CD4-positive, alpha-beta T cell (primary cell): Measurements from ENCODE around the gene FBLN1. TPM values are rescaled to one million over a fixed set of nuclear protein-coding genes. Genes with fewer than 3 reads are reported as not detected.

Experiments
- ATAC-seq: fragments of 200-7000 bp; cut with Tn5 transposase; one replicate; pipeline ENCODE4 v1.10.0; 2022; ENCODE audit warnings: mild to moderate bottlenecking; ENCODE audit not compliant: poor library complexity
- CTCF ChIA-PET: fragments of 350-600 bp; sonication (Branson Sonifier 250); formaldehyde crosslinking; loops from one replicate; lab custom pipeline; 2021; ENCODE audit warnings: antibody characterized with exemption, inconsistent platforms; lab: Charles Lee
- POLR2A ChIA-PET: fragments of 350-600 bp; sonication (Branson Sonifier 250); formaldehyde crosslinking; loops from one replicate; lab custom pipeline; 2021; ENCODE audit warnings: antibody characterized with exemption, inconsistent platforms; lab: Charles Lee
- DNase-seq, 14 experiments: peaks; one replicate each; pipeline ENCODE4 v3.0.0-alpha.2; 2013 to 2020; ENCODE audit warnings: mixed read lengths in 2 of 14
- H3K27ac ChIP-seq, 2 donors: one replicate each; pipeline versions ENCODE4 v1.5.1 to v1.7.0; 2013; ENCODE audit warnings: low read length in 2 of 2, low read depth in 1 of 2, mild to moderate bottlenecking in 1 of 2
- H3K27me3 ChIP-seq, 2 experiments: 1 replicate in 1 of 2; 2 replicates in 1 of 2; pipeline versions ENCODE4 v1.6.1 to v1.7.0; 2013; ENCODE audit warnings: low read length in 2 of 2, control low read depth in 1 of 2, mild to moderate bottlenecking in 1 of 2, moderate library complexity in 1 of 2; ENCODE audit not compliant: insufficient read depth in 2 of 2, control insufficient read depth in 1 of 2
- H3K36me3 ChIP-seq: one replicate; pipeline ENCODE4 v1.6.1; 2013; ENCODE audit warnings: low read length, control low read depth; ENCODE audit not compliant: insufficient read depth
- H3K4me1 ChIP-seq: one replicate; pipeline ENCODE4 v1.6.1; 2013; ENCODE audit warnings: low read length, control low read depth; ENCODE audit not compliant: insufficient read depth
- H3K4me3 ChIP-seq: one replicate; pipeline ENCODE4 v1.5.1; 2013; ENCODE audit warnings: mild to moderate bottlenecking, low read length, moderate library complexity
- H3K9me3 ChIP-seq, 2 experiments: 1 replicate in 1 of 2; 2 replicates in 1 of 2; pipeline versions ENCODE4 v1.6.1 to v1.7.0; 2013; ENCODE audit warnings: low read length in 2 of 2, mild to moderate bottlenecking in 2 of 2, control low read depth in 1 of 2, moderate library complexity in 1 of 2; ENCODE audit not compliant: control insufficient read depth in 1 of 2, insufficient read depth in 1 of 2
- H3K27ac Mint-ChIP-seq: one replicate; pipeline ENCODE4 v1.8.0; 2020; ENCODE audit warnings: mixed read lengths
- H3K27me3 Mint-ChIP-seq: one replicate; pipeline ENCODE4 v1.8.0; 2021; ENCODE audit warnings: mixed read lengths
- H3K36me3 Mint-ChIP-seq: one replicate; pipeline ENCODE4 v1.8.0; 2021; ENCODE audit warnings: low read depth, mixed read lengths
- H3K4me1 Mint-ChIP-seq: one replicate; pipeline ENCODE4 v1.8.0; 2021; ENCODE audit warnings: low read depth, mixed read lengths
- H3K4me3 Mint-ChIP-seq: one replicate; pipeline ENCODE4 v1.8.0; 2020; ENCODE audit warnings: mild to moderate bottlenecking, mixed read lengths
- H3K9me3 Mint-ChIP-seq: one replicate; pipeline ENCODE4 v1.8.0; 2020; ENCODE audit warnings: mixed read lengths
- CTCF ChIP-seq: fragments of 200-600 bp; IDR thresholded peaks from one replicate; pipeline ENCODE4 v1.8.0; 2022; ENCODE audit warnings: antibody characterized with exemption, mild to moderate bottlenecking
- intact Hi-C, 2 experiments: fragments of 100-400 bp; cut with DNase I in 1 of 2; cut with micrococcal nuclease in 1 of 2; formaldehyde crosslinking; loops; one replicate each; pipeline versions ENCODE4 v1.15.1 to v1.9.0; 2023 to 2025; cut with DNase I, micrococcal nuclease
- total RNA-seq, 174 experiments: library from RNA in 2 of 174; stranded (reverse) in 2 of 174; gene quantifications; one replicate each; pipeline ENCODE4 v1.2.3 and lab custom pipeline; 2021 to 2026

FBLN1 gene
- total RNA-seq, 2 experiments from 2014 or later = not detected

GRCh38 chr22:45524966-45525365 is 22.3 kb downstream of the FBLN1 start:
- Histone ChIP-seq H3K27ac (no peak overlapping the region), H3K4me1 (no peaks in the 10 kb centered on the region), H3K9me3 (peaks cover 0 to 8% of the 10 kb centered on the region in 2 experiments), H3K4me3 (no peak overlapping the region), H3K36me3 (no peaks in the 10 kb centered on the region), H3K27me3 (no peaks in the 10 kb centered on the region)
- no peak overlapping the region for H3K4me3 Mint-ChIP-seq
- no peak for TF ChIP-seq CTCF
- no peak overlapping the region for H3K27ac Mint-ChIP-seq
- H3K9me3 Mint-ChIP-seq = no peaks in the 10 kb centered on the region
- ChIA-PET CTCF (no interaction called here), POLR2A (no interaction called here)
- ATAC-seq (no peak), DNase-seq (no peak)
- intact Hi-C loops = no loop called here
- H3K4me1 Mint-ChIP-seq = no peaks in the 10 kb centered on the region
- H3K36me3 Mint-ChIP-seq = no peaks in the 10 kb centered on the region
- no peaks in the 10 kb centered on the region for H3K27me3 Mint-ChIP-seq

- peaks cover 0 to 8% of the 10 kb centered on the region in 2 experiments for H3K9me3 ChIP-seq
- CTCF ChIA-PET = no interaction called here
Observed at GRCh38 chr22:45525480-45525879, 22.8 kb downstream of the FBLN1 start.

GRCh38 chr22:45526281-45526680 is 23.6 kb downstream of the FBLN1 start:
- H3K36me3 Mint-ChIP-seq = no peaks in the 10 kb centered on the region
- intact Hi-C loops = no loop called here
- ATAC-seq (no peak), DNase-seq (no peak)
- peaks cover 0 to 8% of the 10 kb centered on the region in 2 experiments for H3K9me3 ChIP-seq
- no peak overlapping the region for H3K27ac Mint-ChIP-seq
- no peak for TF ChIP-seq CTCF
- ChIA-PET CTCF (no interaction called here), POLR2A (no interaction called here)
- H3K4me3 Mint-ChIP-seq = no peak overlapping the region
- no peaks in the 10 kb centered on the region for H3K4me1 ChIP-seq
- H3K36me3 ChIP-seq = no peaks in the 10 kb centered on the region
- no peak overlapping the region for H3K4me3 ChIP-seq
- no peaks in the 10 kb centered on the region for H3K27me3 Mint-ChIP-seq
- H3K27me3 ChIP-seq = no peaks in the 10 kb centered on the region
- no peaks in the 10 kb centered on the region for H3K9me3 Mint-ChIP-seq
- no peaks in the 10 kb centered on the region for H3K4me1 Mint-ChIP-seq
- no peak overlapping the region for H3K27ac ChIP-seq

More at GRCh38 chr22:45525480-45525879, 22.8 kb downstream of the FBLN1 start:
- H3K36me3 Mint-ChIP-seq = no peaks in the 10 kb centered on the region
- H3K4me3 Mint-ChIP-seq = no peak overlapping the region
- no peaks in the 10 kb centered on the region for H3K4me1 Mint-ChIP-seq
- no peak overlapping the region for H3K27ac Mint-ChIP-seq
- intact Hi-C loops = no loop called here
- TF ChIP-seq CTCF = no peak
- no peaks in the 10 kb centered on the region for H3K36me3 ChIP-seq
- no peaks in the 10 kb centered on the region for H3K27me3 Mint-ChIP-seq
- H3K9me3 Mint-ChIP-seq = no peaks in the 10 kb centered on the region
- ATAC-seq = no peak
- POLR2A ChIA-PET = no interaction called here
- no peak overlapping the region for H3K4me3 ChIP-seq
- DNase-seq = no peak
- no peak overlapping the region for H3K27ac ChIP-seq
- H3K27me3 ChIP-seq = no peaks in the 10 kb centered on the region
- no peaks in the 10 kb centered on the region for H3K4me1 ChIP-seq
